Measurements from ENCODE around the gene CD163L1.
A peak's percentile ranks its signal among the peaks of the same experiment; 100 is the strongest.
"Not testable (repeated sequence)": the region's sequence is repeated elsewhere in the genome, so short reads cannot be mapped to it uniquely, and the experiment has no call there.

Gene CD163L1

DNA sequence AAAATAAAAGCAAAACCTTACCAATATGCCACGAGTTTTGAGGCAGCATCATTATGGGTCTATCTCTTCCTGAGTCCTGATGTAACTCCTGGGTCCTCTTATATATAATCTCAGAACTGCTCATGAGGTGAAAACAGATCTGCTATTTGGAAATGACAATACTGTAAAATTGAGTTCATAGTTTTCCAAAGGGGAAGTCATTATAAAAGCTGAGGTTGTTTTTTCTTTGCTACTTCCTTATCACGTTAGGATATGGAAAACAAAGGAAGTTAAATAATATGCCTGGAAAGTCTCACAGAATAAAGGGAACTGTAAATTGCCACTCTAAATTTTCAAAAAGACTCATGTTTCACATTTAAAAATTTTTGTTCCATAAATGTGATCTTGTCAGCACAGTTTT lies at the start of gene CD163L1:
CD163L1 (minus strand) TSS at position 78 of the 400 bp plus-strand sequence; CDS start at position 52, 26 bp downstream.
- DNase-seq: no peak

DNA sequence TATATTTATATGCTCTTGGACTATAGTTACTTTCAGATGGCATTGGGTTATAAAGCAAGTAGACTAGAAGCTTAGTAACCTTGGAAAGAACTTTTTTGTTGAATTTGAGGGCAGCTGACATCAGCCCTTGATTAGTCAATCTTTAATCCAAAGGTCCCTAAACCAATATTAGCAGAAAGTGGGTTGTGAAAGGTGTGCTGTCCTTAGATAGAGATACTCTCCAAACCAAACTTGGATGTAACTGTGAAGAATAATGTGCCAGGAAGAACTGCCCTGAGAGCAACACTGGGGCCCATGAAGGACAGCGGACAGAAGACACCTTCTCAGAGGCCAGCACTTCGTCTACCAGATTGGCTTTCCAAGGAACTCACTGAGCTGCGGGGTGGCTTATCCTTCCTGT lies 49.1 kb upstream of the CD163L1 start:
- DNase-seq: no peak

DNA sequence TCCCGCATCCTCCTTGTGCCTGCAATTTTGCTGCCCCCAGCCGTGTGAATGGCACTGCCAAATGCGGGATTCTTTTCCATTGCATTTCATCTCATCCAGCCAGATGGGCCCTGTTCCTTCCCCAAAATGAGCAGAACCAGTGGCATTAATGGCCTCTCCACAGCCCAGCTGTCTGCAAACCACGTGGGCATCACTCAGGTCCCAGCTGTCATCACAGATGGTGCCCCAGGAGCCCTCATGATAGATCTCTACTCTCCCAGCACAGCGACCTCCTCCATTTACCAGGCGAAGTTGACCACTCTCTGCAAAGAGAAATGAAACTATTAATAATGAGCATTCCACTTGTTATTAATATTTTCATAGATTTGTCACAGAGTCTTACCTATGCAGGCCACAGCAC lies 42.6 kb upstream of the CD163L1 start:
- no peak for DNase-seq

DNA sequence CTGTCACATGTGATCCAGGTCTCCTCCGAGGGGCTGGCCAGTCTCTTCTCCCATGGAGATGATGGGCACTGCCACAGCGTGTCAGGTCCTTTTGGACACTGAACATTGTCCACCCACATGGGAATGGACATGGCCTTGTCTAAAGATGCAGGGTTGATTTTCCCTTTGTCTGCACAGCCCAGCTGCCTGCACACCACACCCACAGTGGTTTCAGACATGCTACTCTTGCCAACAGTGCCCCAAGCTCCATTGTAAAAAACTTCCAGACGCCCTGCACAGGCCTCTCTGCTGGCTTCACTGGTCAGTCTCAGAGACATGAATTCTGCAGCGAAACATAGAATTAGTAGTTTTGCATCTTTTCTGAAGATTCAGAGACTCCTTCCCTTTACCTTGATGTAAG lies 41.1 kb upstream of the CD163L1 start:
- DNase-seq: no peak

DNA sequence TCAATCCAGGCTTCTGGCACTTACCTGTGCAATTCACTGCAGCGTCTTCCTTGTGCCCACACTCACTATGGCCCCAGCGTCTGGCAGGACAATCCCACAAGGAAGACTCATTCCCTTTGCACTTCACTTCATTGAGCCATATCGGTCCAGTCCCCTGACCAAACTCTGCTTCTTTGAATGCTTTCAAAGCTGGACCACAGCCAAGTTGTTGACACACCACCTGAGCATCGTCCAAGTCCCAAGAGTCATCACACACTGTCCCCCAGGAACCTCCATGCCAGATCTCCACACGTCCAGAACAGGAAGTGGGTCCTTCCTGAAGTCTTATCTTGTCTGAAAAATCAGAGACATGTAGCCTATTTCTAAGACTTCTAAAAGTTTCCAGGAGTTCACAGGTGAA lies 39.4 kb upstream of the CD163L1 start:
- DNase-seq: no peak

DNA sequence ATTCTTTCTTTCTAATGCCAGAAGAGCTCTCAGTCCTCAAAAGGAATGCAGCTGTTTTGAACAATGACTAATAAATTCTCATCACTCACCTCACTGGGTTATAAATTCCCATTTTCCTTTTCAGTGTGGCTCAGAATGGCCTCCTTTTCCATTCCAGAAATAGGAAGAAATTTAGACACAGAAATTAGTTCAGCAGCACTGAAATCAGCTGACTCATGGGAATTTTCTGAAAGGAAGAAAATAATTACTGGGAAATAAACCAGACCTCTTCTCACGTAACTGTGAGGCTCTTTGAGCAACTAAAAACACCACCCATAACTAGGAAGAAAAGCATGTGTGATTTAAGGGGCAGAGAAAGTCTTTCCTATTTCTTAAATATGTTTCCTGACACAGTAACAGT lies 35.8 kb upstream of the CD163L1 start:
- no peak for DNase-seq

DNA sequence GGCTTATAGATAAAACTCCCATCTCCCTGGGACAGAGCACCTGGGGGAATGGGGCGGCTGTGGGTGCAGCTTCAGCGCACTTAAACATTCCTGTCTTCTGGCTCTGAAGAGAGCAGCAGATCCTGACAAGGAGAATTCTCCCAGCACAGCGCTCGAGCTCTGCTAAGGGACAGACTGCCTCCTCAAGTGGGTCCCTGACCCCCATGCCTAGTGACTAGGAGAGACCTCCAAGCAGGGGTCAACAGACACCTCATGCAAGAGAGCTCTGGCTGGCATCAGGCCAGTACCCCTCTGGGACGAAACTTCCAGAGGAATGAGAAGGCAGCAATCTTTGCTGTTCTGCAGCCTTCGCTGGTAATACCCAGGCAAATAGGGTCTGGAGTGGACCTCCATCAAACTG lies 28.1 kb upstream of the CD163L1 start:
- no peak for DNase-seq

DNA sequence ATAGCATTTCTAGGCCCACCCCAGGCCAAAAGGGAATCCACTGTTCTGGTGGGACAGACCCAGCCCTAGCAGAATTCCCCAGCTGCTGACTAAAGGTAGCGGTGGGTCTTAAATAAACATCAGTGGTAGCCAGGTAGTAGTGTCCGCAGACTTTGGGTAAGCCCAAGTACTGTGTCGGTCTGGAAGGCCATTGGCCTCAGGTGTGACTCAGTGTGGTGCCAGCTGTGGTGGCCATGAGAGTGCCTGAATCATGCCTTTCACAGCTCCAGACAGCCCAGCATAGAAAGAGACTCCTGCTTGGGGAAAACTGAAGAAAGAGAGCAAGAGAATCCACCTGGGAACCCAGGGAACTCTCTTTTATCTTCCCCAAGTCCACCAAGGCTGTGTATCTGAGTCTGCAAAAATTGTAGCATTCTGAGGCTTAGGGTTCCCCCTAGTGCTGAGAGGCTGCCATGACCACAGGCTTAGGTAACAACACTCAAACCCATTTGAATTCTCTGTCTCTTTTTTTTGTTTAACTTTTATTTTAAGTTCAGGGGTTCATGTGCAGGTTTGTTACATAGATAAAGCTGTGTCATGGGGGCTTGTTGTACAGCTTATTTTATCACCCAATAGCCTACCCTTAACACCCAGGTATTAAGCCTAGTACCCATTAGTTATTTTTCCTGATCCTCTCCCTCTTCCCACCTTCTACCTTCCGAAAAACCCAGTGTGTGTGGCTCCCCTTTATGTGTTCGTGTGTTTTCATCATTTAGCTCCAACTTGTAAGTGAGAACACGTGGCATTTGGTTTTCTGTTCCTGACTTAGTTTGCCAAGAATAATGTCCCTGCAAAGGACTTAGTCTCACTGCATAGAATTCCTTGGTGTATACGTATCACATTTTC lies 16.7 kb upstream of the CD163L1 start:
- peak; percentile 45 for DNase-seq

DNA sequence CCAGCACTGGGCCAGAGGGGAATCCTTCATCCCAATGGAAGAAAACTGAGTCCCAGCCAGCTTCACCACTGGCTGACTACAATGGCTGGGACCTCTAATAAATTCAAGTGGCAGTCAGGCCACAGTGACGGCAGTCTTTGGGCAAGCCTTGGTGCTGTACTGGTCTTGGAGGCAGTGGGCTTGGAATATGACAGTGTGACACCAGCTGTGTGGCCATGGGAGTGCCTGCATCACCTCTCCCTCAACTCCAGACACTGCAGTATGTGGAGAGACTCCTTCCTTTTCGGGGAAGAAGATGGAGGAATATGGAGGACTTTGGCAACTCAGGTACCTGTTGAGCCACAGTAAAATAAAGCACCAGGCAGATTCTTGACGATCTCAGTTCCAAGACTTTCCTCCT lies 16.0 kb upstream of the CD163L1 start:
- DNase-seq: no peak

DNA sequence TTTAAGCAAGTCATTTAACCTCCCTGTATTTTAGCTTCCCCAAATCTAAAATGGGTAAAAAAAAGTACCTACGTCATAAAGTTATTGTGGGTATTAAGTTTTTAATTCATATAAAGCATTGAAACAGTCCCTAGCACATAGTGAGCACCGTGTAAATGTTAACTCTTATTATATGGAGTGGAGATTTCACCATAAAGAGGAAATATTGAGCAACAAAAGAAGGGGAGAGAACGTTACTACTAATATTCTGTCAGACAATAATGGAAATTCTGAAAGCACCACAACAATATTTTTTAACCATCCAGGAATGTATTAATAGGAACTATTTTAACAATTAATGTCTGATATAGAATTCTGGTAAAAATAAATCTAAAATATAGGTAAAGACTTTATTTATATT lies 7.8 kb upstream of the CD163L1 start:
- no peak for DNase-seq

DNA sequence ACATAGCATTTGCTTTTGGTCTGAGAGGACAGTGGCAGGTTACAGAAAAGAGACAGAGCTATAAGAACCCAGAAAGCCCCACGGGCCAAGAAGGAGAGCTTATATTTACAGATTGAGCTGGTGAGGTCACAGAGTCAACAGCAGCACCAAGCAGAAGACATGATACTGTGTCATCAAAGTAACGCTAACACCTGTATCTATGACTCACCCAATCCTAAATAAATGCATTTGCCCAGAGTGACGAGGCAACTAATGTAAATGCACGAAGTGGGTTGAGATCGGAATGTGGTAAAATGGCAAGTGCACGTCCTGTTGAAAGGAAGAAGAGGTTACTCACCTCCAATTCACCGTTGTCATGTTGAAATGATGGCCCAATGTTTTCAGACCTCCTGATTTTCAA lies 6.7 kb upstream of the CD163L1 start:
- no peak for DNase-seq

DNA sequence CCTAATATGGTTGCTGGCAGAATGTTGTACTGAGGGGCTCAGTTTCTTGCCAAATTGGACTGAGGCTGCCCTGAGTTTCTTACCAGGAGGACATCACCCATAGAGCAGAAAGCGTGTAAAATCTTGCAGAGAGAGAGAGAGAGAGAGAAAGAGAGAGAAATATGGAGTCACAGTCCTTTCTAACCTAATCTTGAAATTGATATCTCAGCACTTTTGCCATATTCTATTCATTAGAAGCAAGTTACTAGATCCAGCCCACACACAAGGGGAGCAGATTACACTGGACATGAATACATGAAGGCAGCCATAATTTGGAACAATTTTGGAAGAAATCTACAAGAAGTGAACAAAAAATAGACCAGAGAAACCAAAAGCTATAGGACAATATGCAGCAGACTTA lies 4.1 kb upstream of the CD163L1 start:
- no peak for DNase-seq

DNA sequence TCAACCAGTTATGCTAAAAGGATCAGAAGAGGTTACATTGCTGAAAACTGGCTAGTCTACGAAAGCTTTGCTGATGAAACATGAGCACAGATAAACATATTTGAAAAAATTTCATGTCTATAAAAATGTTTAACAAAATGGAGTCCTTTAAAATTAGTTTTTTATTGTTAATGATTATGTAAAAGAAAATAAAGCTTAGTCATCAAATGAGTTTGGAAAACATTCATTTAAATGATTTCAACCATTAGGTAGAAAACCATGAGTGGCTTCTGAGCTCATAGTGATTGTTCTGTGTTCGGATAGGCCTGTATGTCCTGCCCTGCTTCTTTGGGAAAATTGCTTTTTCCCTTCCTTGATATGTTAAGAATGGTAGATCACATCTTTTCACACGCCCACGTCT lies 584 bp upstream of the CD163L1 start:
- no peak for DNase-seq

DNA sequence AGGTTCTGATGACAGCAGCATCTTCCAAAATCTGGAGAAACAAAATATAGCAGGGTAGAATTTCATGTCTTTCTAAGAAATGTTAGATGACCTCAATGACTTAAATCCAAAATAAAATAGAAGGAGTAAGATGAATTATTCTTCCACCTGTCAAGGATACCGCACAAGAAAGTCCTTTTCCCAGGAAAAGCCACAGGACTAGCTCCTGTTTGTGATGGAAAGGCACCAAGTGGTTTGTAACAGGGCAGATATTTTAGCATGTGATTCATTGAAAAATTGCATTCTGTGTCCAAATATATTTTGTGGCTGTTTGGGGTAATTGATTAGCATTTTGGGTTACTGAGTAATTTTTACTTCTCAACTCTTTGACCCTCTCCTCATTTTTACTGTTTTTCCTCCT lies 2.7 kb downstream of the CD163L1 start:
- no peak for DNase-seq

DNA sequence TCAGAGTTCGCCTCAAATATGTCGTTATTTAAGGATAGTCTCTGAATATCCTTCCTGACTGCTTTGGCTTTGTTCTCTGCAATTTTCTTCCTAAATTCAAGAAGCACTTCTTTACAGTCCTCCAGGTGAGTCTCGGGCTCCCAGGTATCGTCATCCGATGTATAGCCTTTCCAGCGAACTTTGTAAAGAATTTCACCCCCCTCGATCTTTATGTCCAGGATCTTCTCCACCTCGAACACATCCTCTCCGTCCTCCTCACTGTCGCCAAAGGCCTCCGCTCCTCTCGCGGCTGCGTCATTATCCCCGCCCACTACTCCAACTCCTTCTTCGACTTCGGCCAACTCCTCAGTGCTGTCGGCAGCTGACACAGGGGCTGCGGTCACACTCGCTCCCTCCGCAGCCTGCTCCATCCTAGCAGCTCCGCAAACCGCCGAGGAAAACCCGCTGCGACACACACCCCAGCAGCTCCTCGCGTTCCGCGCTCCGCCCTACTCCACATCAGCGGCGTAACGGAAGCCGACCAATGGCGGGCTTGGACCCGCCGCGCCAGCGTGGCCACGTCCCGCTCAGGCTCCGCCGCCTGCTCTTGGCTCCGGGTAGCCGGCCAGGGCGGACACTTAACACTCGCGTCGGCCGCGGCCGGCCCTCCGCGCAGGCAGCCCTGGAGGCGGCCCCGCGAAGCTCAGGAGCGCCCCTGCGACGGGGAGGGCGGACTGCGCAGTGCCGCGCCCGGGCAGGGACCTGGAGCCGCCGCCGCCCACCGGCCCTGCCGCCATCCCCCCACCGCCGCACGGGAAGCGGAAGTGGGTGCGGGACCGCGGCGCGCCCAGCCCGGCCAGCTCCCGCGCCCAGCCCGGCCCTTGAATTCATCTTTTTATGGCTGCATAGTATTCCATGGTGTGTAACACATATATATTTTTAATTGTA lies 4.1 kb downstream of the CD163L1 start:
- DNase-seq: peak; percentile 48

DNA sequence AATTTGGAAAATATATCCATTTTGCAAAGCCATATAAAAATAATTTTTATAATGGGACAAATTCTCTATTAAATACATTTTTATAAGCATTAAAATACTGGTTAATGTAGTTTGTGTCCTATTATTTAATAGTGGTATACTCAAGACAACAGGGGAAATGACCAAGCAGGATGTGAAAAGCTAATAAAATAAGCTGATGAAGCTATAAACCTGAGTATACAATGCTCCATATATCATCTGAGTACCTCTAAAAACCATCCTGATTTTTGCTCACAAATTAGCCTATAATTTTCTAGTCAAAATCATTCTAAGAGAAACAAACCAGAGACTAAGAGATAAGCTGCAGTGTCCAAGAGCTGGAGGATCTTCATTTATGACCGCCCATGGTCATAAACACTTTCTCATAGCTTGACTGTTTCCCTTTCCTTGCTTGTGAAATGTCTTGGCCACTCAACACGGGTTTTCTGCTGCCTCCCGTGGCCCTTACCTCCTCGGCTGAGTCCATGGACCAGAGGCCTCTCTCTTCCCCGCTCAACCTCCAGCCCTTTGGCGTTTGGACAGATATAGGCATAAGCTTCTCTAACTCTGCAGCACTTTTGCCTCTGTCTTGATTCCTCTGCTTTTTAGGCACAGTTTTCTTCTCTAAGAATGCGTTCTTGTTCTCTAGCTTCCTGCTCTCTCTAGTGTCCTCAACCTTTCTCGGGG lies 5.5 kb downstream of the CD163L1 start:
- not testable (repeated sequence) for DNase-seq

DNA sequence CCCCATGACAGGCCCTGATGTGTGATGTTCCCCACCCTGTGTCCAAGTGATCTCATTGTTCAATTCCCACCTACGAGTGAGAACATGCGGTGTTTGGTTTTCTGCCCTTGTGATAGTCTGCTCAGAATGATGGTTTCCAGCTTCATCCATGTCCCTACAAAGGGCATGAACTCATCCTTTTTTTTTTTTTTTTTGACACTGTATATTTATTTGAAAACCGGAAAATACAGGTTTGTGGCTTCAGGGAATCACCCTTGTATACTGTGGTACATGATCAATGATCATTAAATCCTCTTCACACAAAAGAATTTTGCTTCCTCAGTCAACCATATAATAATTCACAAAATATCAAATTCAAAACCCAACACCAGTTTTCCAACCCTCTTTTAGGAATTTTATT lies 6.5 kb downstream of the CD163L1 start:
- DNase-seq: not testable (repeated sequence)

DNA sequence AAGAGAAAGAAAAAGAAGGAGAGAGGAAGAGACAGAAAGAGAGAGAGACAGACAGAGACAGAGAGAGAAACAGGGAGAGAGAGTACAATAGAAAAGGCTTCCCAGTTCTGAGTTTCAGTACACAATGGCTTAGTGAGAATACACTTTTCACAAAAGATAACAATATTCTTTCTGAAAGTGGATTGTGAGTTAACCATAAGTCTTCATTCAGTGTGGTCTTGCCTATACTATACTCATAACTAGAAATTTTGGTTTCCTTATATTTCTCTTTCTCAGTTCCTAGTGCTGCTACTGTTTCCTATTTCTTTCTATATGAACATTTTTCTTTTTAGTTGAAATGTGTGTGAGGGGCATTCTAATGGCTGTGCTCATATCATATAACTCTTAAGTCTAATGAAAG lies 9.3 kb downstream of the CD163L1 start:
- DNase-seq: no peak

DNA sequence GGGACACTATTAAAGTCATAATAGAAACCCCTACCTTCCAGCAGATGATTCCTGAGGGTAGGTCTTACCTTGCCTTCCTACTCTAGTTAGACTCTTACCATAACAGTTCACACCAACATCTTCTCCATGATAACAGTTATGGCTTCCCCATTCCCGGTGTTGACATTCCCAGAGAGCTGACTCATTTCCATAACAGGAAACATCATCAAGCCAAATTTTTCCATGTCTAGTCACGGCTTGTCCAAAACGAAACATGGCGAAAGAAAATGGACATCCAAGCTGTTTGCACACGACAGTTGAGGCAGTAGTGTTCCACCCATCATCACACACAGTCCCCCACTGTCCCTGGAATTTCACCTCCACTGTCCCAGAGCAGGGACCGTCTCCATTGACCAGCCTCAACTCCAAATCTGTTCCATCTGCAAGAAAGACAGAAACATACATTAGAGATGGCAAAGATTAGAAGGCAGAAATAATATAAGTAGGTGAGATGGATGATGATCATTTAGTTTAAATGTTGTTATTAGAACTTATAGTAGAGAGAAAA lies 10.6 kb downstream of the CD163L1 start:
- DNase-seq: peak; percentile 88

DNA sequence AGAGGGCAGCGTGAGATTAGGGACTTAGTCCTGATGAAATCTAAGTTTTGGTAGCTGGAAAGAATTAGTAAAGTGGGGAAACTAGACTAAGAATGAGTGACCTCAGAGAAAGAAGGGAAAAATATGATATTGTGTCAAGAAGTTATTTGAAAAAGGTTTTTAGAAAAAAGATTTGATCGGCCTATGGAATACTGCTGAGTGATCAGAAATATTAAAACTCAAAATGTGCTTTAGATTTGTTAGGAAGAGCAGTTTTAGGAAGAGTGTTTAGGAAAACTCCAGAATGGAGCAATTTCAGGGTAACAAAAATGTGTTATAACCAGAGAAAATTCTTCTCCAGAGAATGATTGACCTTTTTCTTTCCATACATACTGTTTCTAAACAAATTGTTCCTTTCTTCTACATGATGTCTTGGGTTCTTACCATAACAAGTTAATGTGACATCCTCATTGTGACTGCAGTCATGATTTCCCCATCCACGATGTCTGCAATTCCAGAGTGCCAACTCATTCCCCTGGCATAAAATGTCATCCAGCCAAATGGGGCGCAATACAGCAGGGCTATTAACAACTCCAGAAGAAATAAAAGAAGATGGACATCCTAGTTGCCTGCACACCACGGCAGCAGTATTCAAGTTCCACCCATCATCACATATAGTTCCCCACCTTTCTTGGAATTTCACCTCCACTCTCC lies 11.8 kb downstream of the CD163L1 start:
- DNase-seq: peak; percentile 44

DNA sequence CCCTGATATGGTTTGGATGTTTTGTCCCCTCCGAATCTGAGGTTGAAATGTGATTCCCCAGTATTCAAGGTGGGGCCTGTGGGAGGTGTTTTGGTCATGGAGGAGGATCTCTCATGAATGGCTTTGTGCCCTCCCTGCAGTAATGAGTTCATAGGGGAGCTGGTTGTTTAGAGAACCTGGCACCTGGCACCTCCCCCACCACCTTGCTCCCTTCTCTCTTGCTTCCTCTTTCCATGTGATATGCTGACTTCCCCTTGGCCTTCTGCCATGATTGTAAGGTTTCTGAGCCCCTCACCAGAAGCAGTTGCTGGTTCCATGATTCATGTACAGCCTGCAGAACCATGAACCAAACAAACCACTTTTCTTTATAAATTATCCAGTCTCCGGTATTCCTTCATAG lies 32.6 kb downstream of the CD163L1 start:
- no peak for DNase-seq

DNA sequence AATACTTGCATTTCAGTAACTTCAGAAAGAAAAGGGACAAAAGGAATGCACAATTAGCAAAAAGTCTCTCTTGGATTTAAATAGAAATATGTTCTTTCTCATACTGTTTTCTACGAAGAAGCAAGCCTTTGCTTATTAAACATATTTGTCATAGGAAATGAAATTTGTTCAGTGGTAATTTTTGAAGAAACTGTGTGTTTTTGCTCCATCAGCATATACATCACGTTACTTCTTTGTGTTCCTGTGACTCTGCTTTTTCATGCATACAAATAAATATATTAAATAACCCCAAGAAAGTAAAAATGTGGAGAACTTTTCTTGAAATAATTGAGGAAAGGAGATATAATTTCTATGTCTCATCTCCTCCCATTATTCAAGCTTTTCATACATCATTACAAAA lies 39.7 kb downstream of the CD163L1 start:
- DNase-seq: no peak
